Right renal cortex interstitium (tissue), 3 donors: ENCODE data around the gene GRID1. TPM values are rescaled to one million over a fixed set of nuclear protein-coding genes. Genes with fewer than 3 reads are reported as not detected.

ENCODE experiments used
- DNase-seq, 3 donors: peaks; one replicate each; pipeline ENCODE4 v3.0.0-alpha.2; 2013; ENCODE audit warnings: low read depth in 3 of 3, low spot score in 2 of 3
- polyA plus RNA-seq, 3 donors: library from polyadenylated mRNA; unstranded; fragments of 120-200 nt; gene quantifications; one replicate each; pipeline ENCODE4 v1.2.1, GENCODE V29; 2013; ENCODE audit not compliant: insufficient read length in 3 of 3

Gene GRID1
- 1 to 10 TPM; 1.6 to 1.8 (median 1.7) TPM for polyA plus RNA-seq

- no peak for DNase-seq
Observed at GRCh38 chr10:86366033-86366901, at the start of gene GRID1. Gene GRID1, minus strand, starts transcription at chr10:86366795.

DNA sequence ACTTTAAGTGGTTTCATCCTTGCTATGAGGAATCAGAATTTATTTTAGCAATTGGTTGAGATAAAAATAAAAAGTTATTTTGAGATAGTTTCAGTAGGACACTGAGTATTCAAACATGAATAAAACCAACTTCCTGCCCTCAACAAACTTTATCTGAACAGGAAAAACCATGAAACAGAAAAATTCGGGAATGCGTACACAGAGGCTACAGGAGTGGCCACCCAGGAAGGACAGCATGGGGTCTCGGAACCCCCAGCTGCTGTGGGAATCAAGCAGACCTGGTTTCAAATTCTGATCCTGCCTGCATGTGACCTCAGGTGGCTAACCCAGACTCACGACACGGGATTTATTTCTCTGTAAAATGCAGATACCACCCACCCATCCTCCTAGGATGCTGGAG, 49.0 kb upstream of the GRID1 start:
- no peak for DNase-seq

DNA sequence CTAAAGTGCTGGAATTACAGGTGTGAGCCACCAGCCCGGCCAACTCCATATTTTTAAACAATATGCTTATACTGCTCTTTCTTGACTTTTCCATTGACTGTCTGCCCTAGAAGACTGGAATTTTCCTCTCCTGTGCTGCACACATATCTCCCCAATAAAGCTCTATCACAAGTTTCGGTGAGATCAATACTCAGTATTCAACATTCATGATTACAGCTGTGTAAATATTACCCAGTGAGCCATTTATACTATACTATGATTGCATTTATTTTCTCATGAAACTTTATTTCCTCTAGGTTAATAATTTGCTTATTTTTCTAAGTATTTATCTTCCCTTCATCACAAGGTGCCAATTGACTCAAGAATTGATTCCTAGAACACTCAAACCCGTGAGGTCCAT, 48.5 kb upstream of the GRID1 start:
- DNase-seq, result no peak

DNA sequence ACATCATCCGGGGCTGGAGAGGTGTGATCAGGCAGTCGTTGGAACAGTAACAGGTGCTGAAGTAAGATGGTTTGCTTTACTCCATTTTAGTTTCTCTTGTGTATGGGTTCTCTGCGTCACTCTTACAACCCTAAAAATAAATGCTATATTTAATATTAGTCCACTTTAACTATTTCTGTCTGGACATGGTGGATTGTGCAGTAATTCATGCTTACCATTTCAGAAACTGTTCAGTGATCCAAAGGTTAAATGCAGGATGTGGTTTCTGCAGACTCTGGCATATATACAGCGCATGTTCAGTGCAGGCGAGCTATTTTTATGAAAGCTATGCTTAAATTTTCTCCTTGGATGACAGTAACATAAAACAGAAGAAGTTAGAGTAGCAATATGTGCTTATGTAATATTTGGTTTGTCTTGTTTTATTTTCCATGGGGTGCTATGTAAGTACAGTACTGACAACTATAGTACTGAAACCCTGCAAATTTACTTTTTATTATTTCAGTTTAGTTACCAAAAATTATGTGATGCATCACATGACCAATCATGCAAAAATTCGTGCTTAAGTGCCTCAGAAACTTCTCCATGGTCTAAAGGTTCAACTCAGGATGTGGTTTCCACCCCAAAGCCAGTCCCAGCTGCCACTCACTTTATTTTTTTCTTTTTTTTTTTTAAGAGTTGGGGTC, 46.6 kb upstream of the GRID1 start:
- no peak for DNase-seq

GRCh38 chr10:86411852-86412560, 45.4 kb upstream of the GRID1 start:
- no peak for DNase-seq

DNA sequence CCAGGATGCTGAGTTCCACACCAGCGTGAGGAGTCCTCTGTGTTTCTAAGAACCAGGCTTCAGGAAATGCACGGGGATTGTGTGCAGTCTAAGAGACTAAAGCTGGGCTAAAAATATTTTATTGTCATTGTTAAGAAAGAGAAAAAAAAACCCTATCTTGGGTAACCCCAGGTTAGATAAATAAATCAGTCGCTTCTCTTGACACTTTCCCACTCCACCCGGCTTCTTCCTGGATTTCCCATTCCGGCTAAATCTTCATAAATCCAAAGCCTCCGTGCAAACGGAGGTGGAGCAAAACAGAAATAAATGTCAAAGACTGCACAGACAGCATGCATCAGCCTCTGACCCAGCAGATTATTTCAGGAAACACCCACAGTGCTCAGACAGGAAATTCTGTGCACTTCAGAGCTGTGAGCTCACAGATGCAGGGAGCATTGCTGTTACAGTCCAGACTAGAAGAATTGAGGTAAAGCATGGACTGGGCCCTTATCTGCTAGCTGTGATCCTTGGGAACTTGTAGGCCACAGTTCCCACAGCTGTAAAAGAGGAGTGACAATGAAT, 44.8 kb upstream of the GRID1 start:
- DNase-seq, result no peak

DNA sequence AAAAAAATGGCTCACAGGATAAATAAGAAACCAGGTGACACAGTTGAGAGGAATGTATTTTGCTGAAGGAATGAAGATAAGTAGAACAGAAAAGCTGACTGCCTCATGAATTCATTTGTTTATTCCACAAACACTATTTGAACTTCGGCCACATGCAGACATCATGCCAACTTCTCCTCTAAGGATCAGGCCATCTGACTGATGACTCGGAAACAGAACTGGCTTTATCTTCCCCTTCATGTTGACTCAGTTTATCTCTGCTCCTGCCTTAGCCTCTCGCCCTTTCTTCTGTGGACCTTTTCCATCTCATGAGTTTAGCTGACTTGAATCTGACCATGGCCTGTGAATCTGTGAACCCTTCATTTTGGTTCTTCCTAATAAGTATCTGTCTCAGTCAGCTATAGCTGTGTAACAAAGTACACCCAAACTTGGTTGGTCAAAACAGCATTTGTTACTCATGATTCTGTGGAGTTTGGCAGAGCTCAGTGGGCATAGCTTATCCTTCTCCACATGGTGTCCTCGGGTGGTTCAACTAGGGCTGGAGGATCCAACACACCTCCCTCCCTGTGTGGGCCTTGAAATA, 44.0 kb upstream of the GRID1 start:
- DNase-seq, result no peak

GRCh38 chr10:86409183-86409582, 42.6 kb upstream of the GRID1 start:
- DNase-seq, result no peak

DNA sequence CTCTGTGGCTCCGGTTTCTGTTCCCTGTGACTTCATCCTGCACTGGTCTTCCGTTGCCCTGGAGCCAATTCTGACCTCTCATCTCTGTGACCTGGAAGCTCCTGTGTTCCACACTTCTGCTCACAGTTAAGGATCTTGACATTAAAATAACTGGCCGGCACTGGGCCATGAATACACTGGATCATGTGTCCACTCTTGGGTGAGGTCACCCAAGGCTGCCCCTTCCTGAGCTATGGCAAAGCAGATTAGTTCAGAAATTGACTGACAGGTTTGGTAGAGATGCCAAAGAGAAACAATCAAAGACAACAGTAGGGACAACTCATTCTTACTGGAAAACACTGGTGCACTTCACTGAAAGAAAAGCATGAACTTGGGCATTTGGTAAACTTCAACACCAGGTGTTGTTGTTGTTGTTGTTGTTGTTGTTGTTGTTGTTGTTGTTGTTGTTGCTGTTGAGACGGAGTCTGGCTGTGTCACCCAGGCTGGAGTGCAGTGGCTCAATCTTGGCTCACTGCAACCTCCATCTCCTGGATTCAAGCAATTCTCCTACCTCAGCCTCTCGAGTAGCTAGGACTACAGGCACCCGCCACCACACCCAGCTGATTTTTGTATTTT, 36.7 kb upstream of the GRID1 start:
- DNase-seq, result no peak

DNA sequence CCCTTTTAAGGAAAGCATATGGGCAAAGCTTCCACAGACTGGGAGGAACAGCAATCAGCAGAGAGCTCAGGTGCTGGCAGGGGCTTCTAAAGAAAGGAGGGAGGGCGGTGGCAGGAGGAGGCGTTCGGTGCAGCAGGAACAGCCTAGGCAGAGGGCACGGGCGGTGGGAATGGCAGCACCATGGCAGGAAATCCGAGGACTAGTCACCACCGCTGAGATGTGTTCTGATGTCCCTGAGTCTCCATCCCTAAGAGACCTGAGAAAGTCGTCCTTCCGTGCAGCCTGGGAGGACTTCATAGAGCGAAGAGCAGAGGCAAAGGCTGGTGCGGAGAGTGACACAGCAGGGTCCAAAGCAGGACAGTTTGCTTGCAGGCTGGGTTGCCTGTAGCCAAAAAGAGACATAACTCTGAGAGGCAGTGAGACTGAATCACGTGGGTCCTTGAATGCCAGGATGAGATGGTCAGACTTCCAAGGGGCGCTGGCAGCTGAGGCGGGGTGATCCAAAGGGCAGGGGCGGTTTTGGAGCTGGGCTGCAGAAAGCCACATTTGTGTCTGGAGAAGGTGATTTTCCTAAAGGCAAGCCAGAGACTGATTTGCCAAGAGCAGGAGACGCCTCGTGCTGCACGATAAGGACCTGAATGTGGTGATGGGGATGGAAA, 35.8 kb upstream of the GRID1 start:
- DNase-seq, result no peak

DNA sequence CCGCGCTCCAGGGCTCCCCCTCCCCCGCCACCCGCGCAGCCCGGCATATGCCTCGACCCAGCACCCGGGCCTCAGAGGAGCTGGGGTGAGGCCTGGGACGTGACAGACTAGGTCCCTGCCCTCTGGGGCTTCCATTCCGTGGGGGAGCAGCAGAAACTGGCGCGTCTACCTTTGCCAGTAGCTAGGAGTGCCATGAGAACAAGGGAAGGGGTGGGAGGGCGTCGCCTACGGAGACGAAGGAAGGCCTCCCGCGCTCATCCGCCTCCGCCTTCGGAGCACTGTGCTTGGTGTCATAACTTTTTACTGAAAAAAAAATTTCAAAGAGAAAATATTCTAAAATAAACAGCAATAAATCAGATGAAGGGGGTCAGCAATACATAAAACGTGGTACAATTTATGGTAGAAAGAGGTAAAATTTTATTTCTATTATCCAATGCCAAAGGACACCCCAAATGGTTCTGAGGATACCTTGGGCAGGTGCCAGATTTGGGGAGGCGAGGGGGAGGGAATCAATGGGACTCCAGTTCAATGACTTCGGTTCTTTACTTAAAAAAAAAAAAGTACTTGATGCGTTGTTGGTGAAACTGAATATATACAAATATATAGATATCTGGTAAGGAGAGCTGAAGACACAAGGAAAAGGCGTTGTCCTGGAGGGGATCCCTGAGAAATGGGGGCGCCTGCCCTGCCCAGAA, 35.1 kb upstream of the GRID1 start:
- DNase-seq, result no peak

DNA sequence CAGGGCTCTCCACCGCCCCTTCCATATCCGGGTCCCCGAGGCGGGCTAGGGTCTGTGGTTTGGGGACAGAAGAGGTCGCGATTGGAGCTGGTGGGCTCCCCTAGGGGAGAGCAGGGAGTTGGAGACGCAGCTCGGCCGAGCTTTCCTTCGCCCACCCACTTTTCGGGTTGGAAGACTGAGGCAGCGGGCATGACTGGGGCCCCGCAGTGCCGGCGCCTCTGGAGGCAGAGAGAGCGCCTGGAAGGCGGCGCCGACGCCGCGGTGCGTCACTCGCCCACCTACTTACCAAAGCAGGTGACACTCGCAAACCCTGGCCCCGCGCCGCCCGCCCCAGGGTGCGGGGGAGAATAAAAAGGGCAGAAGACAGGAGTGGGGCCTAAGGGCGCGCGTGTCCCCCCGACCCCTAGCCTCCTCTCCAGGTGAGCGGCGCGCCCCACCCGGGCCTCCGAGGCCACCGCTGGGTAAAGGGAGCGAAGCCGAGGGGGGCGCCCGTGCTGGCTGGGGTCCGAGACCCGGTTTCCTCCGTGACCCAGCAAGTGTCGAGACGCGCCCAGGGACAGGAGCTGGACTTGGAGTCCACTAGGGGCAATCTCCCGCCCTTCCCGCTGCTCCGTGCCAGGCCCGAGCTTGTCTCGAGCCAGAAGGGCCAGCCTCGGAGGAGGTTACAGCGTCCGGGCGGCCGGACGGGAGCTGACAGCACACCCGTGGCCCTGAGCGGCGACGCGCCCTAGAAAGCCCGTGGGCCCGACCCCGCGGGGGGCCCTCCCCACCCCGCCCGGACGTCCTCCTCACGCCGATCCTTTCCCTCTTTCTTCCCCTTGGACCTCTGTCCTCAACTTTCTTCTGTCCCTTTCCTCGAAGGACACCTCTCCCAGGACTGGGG, 34.4 kb upstream of the GRID1 start:
- DNase-seq, result no peak

DNA sequence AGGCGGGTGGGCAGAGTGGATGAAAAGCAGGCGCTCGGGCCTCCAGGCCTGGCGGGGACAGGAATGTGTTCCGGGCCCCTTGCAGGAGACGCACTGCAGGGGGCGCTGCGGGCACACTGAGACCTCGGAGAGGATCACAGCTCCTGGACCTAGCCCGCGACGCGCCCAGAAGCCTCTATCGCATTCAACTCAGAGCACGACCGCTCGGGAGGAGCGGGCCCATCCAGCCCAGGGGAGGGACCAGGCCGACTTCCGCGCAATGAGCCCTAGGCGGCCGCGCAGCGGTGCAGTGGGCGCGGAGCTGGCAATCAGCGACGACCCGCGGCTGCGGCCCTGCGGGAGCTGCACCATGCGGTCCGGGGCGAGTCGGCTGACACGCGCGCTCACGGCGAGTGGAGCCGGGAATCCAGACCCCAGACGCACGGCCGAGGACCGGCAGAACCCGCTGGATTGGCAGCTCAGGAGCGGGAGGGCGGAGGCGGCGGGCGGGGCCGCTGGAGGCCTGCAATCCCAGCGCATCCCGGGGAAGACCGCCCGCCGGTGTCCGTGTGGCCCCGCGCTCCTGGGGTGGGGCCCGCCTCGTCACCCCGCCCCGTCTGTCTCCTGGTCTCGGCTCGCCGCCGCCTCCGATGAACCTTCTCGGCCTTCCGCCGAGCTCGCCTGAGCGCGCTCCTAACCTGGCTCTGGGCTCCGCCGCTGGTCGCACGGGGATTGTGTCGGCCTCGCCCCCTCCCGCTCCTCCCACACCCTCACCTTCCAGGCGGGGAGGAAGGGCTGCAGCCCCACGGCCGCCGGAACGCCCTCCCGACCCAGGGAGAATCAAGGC, 33.5 kb upstream of the GRID1 start:
- peak in 2 of 3 donors; percentile 83 to 88 for DNase-seq

DNA sequence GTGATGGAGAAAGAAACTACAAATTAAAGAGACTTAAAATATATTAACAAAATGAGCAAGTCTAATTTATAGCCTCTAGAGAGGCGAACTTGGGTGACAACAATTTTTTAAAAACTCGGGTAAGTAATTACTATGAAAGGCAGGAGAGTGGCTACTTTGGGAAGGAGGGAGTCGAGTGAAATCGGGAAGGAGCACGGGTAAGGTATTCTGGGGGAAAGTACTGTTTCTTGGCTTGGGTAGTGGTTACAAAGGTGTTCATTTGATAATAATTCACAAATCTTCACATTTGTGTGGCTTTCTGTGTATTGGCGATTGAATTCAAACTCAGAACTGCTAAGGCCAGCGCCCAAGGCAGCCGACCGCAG, 32.9 kb upstream of the GRID1 start:
- DNase-seq, result no peak

- DNase-seq, result no peak
Observed at GRCh38 chr10:86397120-86397519, 30.5 kb upstream of the GRID1 start.

DNA sequence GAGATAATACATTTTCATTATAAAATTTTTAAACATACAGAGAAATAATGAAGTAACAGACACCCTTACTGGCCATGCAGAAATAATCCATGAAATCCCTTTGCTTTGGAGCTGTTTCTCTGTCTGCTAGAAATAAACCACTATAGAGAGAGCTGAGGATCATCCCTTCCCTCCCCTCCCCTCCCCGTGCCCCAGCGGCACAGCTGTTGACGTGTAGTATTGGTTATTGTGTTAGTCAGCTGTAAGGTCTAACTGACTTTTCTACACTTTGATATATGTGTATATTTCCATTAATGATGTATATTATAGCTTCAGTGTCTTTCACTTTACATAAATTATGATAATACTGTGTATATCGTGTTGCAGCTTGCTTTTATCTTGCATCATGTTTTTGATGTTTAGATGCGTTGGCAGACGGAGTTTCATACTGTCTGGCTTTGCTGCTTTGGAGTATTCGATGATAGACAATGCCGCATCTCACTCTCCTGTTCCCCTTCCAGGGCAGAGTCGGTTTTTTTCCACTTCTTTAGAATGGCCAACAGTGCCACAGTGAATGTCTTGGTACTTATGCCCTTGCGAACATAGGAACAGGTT, 27.4 kb upstream of the GRID1 start:
- DNase-seq, result no peak

GRCh38 chr10:86393362-86393761, 26.8 kb upstream of the GRID1 start:
- no peak for DNase-seq
